GM12874 (cell line): ENCODE measurements around the gene CNGB1.

Source experiments
- CTCF ChIP-seq: IDR thresholded peaks from 2 replicates; pipeline ENCODE4 v1.5.1; 2011; ENCODE audit warnings: low read depth, mild to moderate bottlenecking, control low read depth, low read length, moderate library complexity; ENCODE audit not compliant: insufficient read depth

The CNGB1 gene

GRCh38 chr16:57859331-57859730 lies 111.6 kb downstream of the CNGB1 start:
- no peak for TF ChIP-seq CTCF

GRCh38 chr16:57858635-57859034 lies 112.3 kb downstream of the CNGB1 start:
- TF ChIP-seq CTCF = no peak

- TF ChIP-seq CTCF = no peak
Observed at GRCh38 chr16:57855188-57855587, 115.7 kb downstream of the CNGB1 start.

- no peak for TF ChIP-seq CTCF
Observed at GRCh38 chr16:57852189-57852588, 118.7 kb downstream of the CNGB1 start.

GRCh38 chr16:57848181-57848580 lies 122.7 kb downstream of the CNGB1 start:
- no peak for TF ChIP-seq CTCF

- no peak for TF ChIP-seq CTCF
Observed at GRCh38 chr16:57846078-57846697, 124.7 kb downstream of the CNGB1 start.

- TF ChIP-seq CTCF = no peak
Observed at GRCh38 chr16:57845115-57845514, 125.8 kb downstream of the CNGB1 start.

GRCh38 chr16:57844416-57845030 lies 126.4 kb downstream of the CNGB1 start:
- TF ChIP-seq CTCF = no peak
